HepG2 (cell line): ENCODE measurements around the gene BLZF1. TPM values are rescaled to one million over a fixed set of nuclear protein-coding genes. Genes with fewer than 3 reads are reported as not detected.

Source experiments
- ATAC-seq: fragments of 200-7000 bp; cut with Tn5 transposase; 3 replicates; pipeline ENCODE4 v1.9.1; 2020; ENCODE audit warnings: mild to moderate bottlenecking, moderate library complexity
- BruUV-seq: library from RNA; stranded (reverse); fragments of 400-500 nt; replicated peaks from 2 replicates; lab custom pipeline; 2021; lab: Mats Ljungman, UMichigan
- CTCF ChIA-PET: fragments of 300-600 bp; formaldehyde crosslinking; extraction: SDS; loops from one replicate; lab custom pipeline; 2021; ENCODE audit warnings: low total read pairs, inconsistent platforms, low intra/inter-chr PET ratio; lab: Yijun Ruan, JAX
- POLR2A ChIA-PET: fragments of 350-600 bp; sonication (Branson Sonifier 250); formaldehyde crosslinking; loops from one replicate; lab custom pipeline; 2020; ENCODE audit warnings: antibody characterized with exemption, inconsistent platforms; lab: Yijun Ruan, JAX
- DNase-seq: peaks from one replicate; pipeline ENCODE4 v3.0.0-alpha.2; 2015; ENCODE audit warnings: low spot score
- FAIRE-seq: peaks from 3 replicates; lab custom pipeline; 2011; peaks lifted over from hg19 to GRCh38; lab: Jason Lieb, UNC
- H2AFZ ChIP-seq: one replicate; pipeline ENCODE4 v1.6.1; 2011; ENCODE audit warnings: low read length, inconsistent platforms
- H3K27ac ChIP-seq: fragments of 300-600 bp; 3 replicates; pipeline ENCODE4 v1.8.0; 2011; ENCODE audit warnings: mixed run types, mild to moderate bottlenecking, mixed read lengths, low read length, inconsistent platforms; ENCODE audit not compliant: insufficient read depth; ENCODE audit errors: extremely low read length
- H3K27me3 ChIP-seq, 2 experiments: fragments of 200-600 bp in 1 of 2; 2 replicates in 1 of 2; 3 replicates in 1 of 2; pipeline versions ENCODE4 v1.6.0 to v1.8.0; 2011; ENCODE audit warnings: low read length in 2 of 2, mild to moderate bottlenecking in 2 of 2, moderate library complexity in 2 of 2, inconsistent platforms in 1 of 2; ENCODE audit not compliant: insufficient read depth in 2 of 2, control insufficient read depth in 1 of 2
- H3K36me3 ChIP-seq, 2 experiments: fragments of 200-600 bp in 1 of 2; replicated peaks in 1 of 2; 2 replicates in 1 of 2; 3 replicates in 1 of 2; pipeline versions ENCODE4 v1.5.1 to v1.8.0; 2011; ENCODE audit warnings: low read length in 2 of 2, inconsistent platforms in 1 of 2; ENCODE audit not compliant: insufficient read depth in 2 of 2, control insufficient read depth in 1 of 2
- H3K4me1 ChIP-seq: 2 replicates; pipeline ENCODE4 v1.5.1; 2012; ENCODE audit warnings: low read length, inconsistent platforms; ENCODE audit not compliant: insufficient read depth
- H3K4me2 ChIP-seq: 2 replicates; pipeline ENCODE4 v1.6.0; 2011; ENCODE audit warnings: low read depth, low read length, inconsistent platforms
- H3K4me3 ChIP-seq, 3 experiments: fragments of 200-600 bp in 1 of 3; sonication (generic), shearing (Covaris generic) in 1 of 3; replicated peaks in 1 of 3; 2 replicates each; pipeline ENCODE4 v1.5.1; 2011 to 2016; ENCODE audit warnings: low read length in 3 of 3, inconsistent platforms in 2 of 3, low read depth in 2 of 3, mild to moderate bottlenecking in 2 of 3, control low read depth in 1 of 3, mixed read lengths in 1 of 3; ENCODE audit not compliant: insufficient read depth in 1 of 3
- H3K79me2 ChIP-seq: one replicate; pipeline ENCODE4 v1.6.1; 2011; ENCODE audit warnings: low read length, inconsistent platforms; ENCODE audit not compliant: insufficient read depth
- H3K9ac ChIP-seq: 2 replicates; pipeline ENCODE4 v1.6.0; 2011; ENCODE audit warnings: mild to moderate bottlenecking, low read depth, low read length, inconsistent platforms; ENCODE audit not compliant: insufficient read depth
- H3K9me3 ChIP-seq: 2 replicates; pipeline ENCODE4 v1.5.1; 2012; ENCODE audit warnings: mild to moderate bottlenecking, low read length
- H4K20me1 ChIP-seq: 2 replicates; pipeline ENCODE4 v1.6.0; 2011; ENCODE audit warnings: inconsistent platforms, mild to moderate bottlenecking, low read length, moderate library complexity; ENCODE audit not compliant: insufficient read depth
- ATRX ChIP-seq: sonication (generic); formaldehyde crosslinking; IDR thresholded peaks from 2 replicates; pipeline ENCODE4 v1.4.0; 2020; ENCODE audit warnings: missing genetic modification reagents, borderline replicate concordance
- BATF2 ChIP-seq: sonication (generic); formaldehyde crosslinking; IDR thresholded peaks from 2 replicates; pipeline ENCODE4 v1.8.0; 2022; ENCODE audit warnings: mild to moderate bottlenecking, missing genetic modification reagents, moderate library complexity
- BRF2 ChIP-seq: sonication (generic); formaldehyde crosslinking; IDR thresholded peaks from 2 replicates; pipeline ENCODE4 v1.8.1; 2022; ENCODE audit warnings: mild to moderate bottlenecking, missing genetic modification reagents
- CEBPG ChIP-seq: IDR thresholded peaks from 2 replicates; pipeline ENCODE4 v1.6.1; 2016
- CHD2 ChIP-seq: IDR thresholded peaks from 2 replicates; pipeline ENCODE4 v1.6.1; 2011; ENCODE audit warnings: low read depth, low read length, improper control_type of control experiment
- DNMT1 ChIP-seq: sonication (generic); formaldehyde crosslinking; IDR thresholded peaks from 2 replicates; pipeline ENCODE4 v1.5.1; 2020; ENCODE audit warnings: mild to moderate bottlenecking, missing genetic modification reagents
- IKZF1 ChIP-seq: fragments of 450-650 bp; IDR thresholded peaks from 2 replicates; pipeline ENCODE4 v1.7.1; 2016
- IRF2 ChIP-seq: IDR thresholded peaks from 2 replicates; pipeline ENCODE4 v1.6.1; 2018; ENCODE audit warnings: missing genetic modification reagents, missing compliant biosample characterization
- JUN ChIP-seq: sonication (generic); formaldehyde crosslinking; IDR thresholded peaks from 2 replicates; pipeline ENCODE4 v1.4.0; 2020; ENCODE audit warnings: mild to moderate bottlenecking, missing genetic modification reagents
- KLF13 ChIP-seq: sonication (generic); formaldehyde crosslinking; IDR thresholded peaks from 2 replicates; pipeline ENCODE4 v1.4.0; 2020; ENCODE audit warnings: mild to moderate bottlenecking, missing genetic modification reagents
- LCORL ChIP-seq, 2 experiments: fragments of 450-650 bp in 1 of 2; sonication (generic) in 1 of 2; formaldehyde crosslinking in 1 of 2; IDR thresholded peaks; 2 replicates each; pipeline versions ENCODE4 v1.5.0 to v1.6.1; 2017 to 2020; ENCODE audit warnings: antibody characterized with exemption in 1 of 2, missing genetic modification reagents in 1 of 2
- MYNN ChIP-seq: sonication (generic); formaldehyde crosslinking; IDR thresholded peaks from 2 replicates; pipeline ENCODE4 v1.4.0; 2020; ENCODE audit warnings: mild to moderate bottlenecking, low read depth, missing genetic modification reagents
- PHF21A ChIP-seq: sonication (generic); formaldehyde crosslinking; IDR thresholded peaks from 2 replicates; pipeline ENCODE4 v1.5.0; 2020; ENCODE audit warnings: mild to moderate bottlenecking, missing genetic modification reagents
- RARG ChIP-seq: sonication (generic); formaldehyde crosslinking; IDR thresholded peaks from 2 replicates; pipeline ENCODE4 v1.4.0; 2020; ENCODE audit warnings: low read depth, mild to moderate bottlenecking, missing genetic modification reagents
- REL ChIP-seq: sonication (generic); formaldehyde crosslinking; conservative IDR thresholded peaks from 2 replicates; pipeline ENCODE4 v1.8.0; 2022; ENCODE audit warnings: mild to moderate bottlenecking, missing genetic modification reagents, moderate library complexity
- SRSF9 ChIP-seq: fragments of 200-400 bp; formaldehyde crosslinking; IDR thresholded peaks from 2 replicates; pipeline ENCODE4 v1.6.1; 2018; ENCODE audit warnings: borderline replicate concordance, mild to moderate bottlenecking, low read depth, low read length; ENCODE audit not compliant: insufficient read depth, poor library complexity, severe bottlenecking
- TBX3 ChIP-seq: fragments of 450-650 bp; IDR thresholded peaks from 2 replicates; pipeline ENCODE4 v1.6.1; 2017; ENCODE audit warnings: antibody characterized with exemption, mild to moderate bottlenecking, inconsistent platforms, borderline replicate concordance
- THRA ChIP-seq: sonication (generic); formaldehyde crosslinking; IDR thresholded peaks from 2 replicates; pipeline ENCODE4 v1.4.0; 2020; ENCODE audit warnings: missing genetic modification reagents, borderline replicate concordance
- WGBS: methylation state at CpG from one replicate; pipeline ENCODE4 v1.1.6; 2017; ENCODE audit warnings: low lambda C conversion rate; 5-methylcytosine and 5-hydroxymethylcytosine counted together
- in situ Hi-C: cut with HindIII; loops from 2 replicates; pipeline ENCODE4 v1.10.0; 2017; ENCODE audit warnings: low pct_unique_long_range_greater_than_20kb; ENCODE audit not compliant: extremely low pct_ligation_motif_present
- intact Hi-C: fragments of 100-400 bp; cut with micrococcal nuclease; formaldehyde crosslinking; loops from one replicate; pipeline ENCODE4 v1.10.0; 2022; ENCODE audit not compliant: unreplicated experiment
- polyA plus RNA-seq, 8 experiments: library from polyadenylated mRNA; depleted of rRNA in 3 of 8; stranded (reverse) in 7 of 8; unstranded in 1 of 8; fragments of >200 nt; fragmentation: Illumina TruSeq in 4 of 8; extraction: Trizol in 4 of 8; gene quantifications; 2 replicates each; pipeline versions ENCODE4 v1.2.1 to v1.2.3, GENCODE V29; 2011 to 2016; ENCODE audit warnings: low read depth in 4 of 8, missing spikeins in 1 of 8, mixed read lengths in 1 of 8; ENCODE audit not compliant: insufficient read depth in 1 of 8
- total RNA-seq, 5 experiments: library from RNA; depleted of rRNA; stranded (reverse); fragments of >200 nt; fragmentation: Illumina TruSeq; extraction: Trizol; gene quantifications; 2 replicates each; pipeline ENCODE4 v1.2.3, GENCODE V29; 2016; ENCODE audit warnings: low read depth in 1 of 5
- TF ChIP-seq, protein P1 (sequence below): sonication (generic); IDR thresholded peaks from 2 replicates; pipeline ENCODE4 v1.6.1; 2016; ENCODE audit warnings: low read depth, borderline replicate concordance
- TF ChIP-seq, protein P2 (sequence below): sonication (generic); formaldehyde crosslinking; IDR thresholded peaks from 2 replicates; pipeline ENCODE4 v1.5.0; 2020; ENCODE audit warnings: mild to moderate bottlenecking, missing genetic modification reagents, moderate library complexity

BLZF1 gene
- total and polyA plus RNA-seq, 2 of the 13 experiments (the other 11 are each of a cell fraction or from before 2014, with no cell fraction given), result 4.5 to 13.7 TPM

DNA sequence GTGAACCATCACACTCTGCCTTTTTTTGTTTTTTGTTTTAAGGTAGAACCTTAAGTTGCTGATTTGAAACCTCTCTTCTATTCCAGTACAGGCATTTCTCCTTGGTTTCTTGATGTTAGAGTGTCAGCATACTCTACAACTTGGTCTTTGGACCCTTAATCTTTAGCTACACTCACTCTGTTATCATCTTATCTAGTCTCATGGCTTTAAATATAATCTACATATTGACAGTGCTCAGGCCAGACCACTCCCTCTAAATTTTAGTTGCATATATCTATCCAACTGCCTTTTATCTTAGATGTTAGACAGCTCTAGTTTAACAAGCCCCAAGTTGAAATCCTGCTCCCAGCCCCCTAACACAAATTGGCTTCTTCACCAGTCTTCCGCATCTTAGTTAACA, 22.5 kb upstream of the BLZF1 start:
- no peaks in the 10 kb centered on the region for H3K79me2 ChIP-seq
- no peak overlapping the region for H2AFZ ChIP-seq
- H3K4me1 ChIP-seq, result peaks cover 18% of the 10 kb centered on the region
- 97% methylated on average over 1 of the region's 1 CpG for WGBS
- H3K27me3 ChIP-seq, result no peaks in the 10 kb centered on the region
- in situ Hi-C loops (loop anchor here (5.0 to 10.0 kb wide), 2 partner anchors 221 to 733 kb away; no protein-coding TSS in a partner anchor), intact Hi-C loops (loop anchor here (5.0 kb wide), 3 partner anchors 198 to 358 kb away; partner anchors contain the start of gene ATP1B1)
- no peak overlapping the region for H3K27ac ChIP-seq
- no peaks in the 10 kb centered on the region for H3K36me3 ChIP-seq
- no peak overlapping the region for H3K4me3 ChIP-seq
- BruUV-seq, result no TSS peak
- CTCF ChIA-PET, result no interaction called here
- no peak overlapping the region for H3K9ac ChIP-seq
- H3K4me2 ChIP-seq, result no peak overlapping the region
- ATAC-seq (no peak), FAIRE-seq (no peak), DNase-seq (peak; percentile 5)
- no peaks in the 10 kb centered on the region for H4K20me1 ChIP-seq
- TF ChIP-seq ATRX (CRISPR knock-in tag) (no peak), BRF2 (no peak), PHF21A (CRISPR knock-in tag) (no peak), LCORL (IDR thresholded peaks at IDR 0.05) (no peak), LCORL (CRISPR knock-in tag; IDR thresholded peaks at IDR 0.05) (no peak), JUN (CRISPR knock-in tag) (no peak), SRSF9 (no peak), REL (no peak), IRF2 (CRISPR knock-in tag) (no peak), MYNN (CRISPR knock-in tag) (no peak), KLF13 (CRISPR knock-in tag) (no peak), DNMT1 (CRISPR knock-in tag) (no peak), THRA (CRISPR knock-in tag) (no peak), CHD2 (no peak), BATF2 (CRISPR knock-in tag) (no peak), CEBPG (CRISPR knock-in tag) (no peak), TBX3 (no peak), IKZF1 (no peak), RARG (CRISPR knock-in tag) (no peak)
- TF ChIP-seq, protein P1, sequence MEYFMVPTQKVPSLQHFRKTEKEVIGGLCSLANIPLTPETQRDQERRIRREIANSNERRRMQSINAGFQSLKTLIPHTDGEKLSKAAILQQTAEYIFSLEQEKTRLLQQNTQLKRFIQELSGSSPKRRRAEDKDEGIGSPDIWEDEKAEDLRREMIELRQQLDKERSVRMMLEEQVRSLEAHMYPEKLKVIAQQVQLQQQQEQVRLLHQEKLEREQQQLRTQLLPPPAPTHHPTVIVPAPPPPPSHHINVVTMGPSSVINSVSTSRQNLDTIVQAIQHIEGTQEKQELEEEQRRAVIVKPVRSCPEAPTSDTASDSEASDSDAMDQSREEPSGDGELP, result no peak
- TF ChIP-seq, protein P2, sequence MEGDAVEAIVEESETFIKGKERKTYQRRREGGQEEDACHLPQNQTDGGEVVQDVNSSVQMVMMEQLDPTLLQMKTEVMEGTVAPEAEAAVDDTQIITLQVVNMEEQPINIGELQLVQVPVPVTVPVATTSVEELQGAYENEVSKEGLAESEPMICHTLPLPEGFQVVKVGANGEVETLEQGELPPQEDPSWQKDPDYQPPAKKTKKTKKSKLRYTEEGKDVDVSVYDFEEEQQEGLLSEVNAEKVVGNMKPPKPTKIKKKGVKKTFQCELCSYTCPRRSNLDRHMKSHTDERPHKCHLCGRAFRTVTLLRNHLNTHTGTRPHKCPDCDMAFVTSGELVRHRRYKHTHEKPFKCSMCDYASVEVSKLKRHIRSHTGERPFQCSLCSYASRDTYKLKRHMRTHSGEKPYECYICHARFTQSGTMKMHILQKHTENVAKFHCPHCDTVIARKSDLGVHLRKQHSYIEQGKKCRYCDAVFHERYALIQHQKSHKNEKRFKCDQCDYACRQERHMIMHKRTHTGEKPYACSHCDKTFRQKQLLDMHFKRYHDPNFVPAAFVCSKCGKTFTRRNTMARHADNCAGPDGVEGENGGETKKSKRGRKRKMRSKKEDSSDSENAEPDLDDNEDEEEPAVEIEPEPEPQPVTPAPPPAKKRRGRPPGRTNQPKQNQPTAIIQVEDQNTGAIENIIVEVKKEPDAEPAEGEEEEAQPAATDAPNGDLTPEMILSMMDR (CRISPR knock-in tag), result no peak
- POLR2A ChIA-PET, result no interaction called here
- H3K9me3 ChIP-seq, result no peaks in the 10 kb centered on the region
